Skeletal muscle tissue (tissue), 4 donors: ENCODE results near the gene TBRG1. TPM values are rescaled to one million over a fixed set of nuclear protein-coding genes. Genes with fewer than 3 reads are reported as not detected.

Experiments
- H3K27ac ChIP-seq: one replicate; pipeline ENCODE4 v1.7.0; 2013; ENCODE audit warnings: mild to moderate bottlenecking, low read depth, low read length, inconsistent platforms
- H3K27me3 ChIP-seq, 3 donors: one replicate each; pipeline ENCODE4 v1.7.0; 2013; ENCODE audit warnings: low read length in 3 of 3; ENCODE audit not compliant: control insufficient read depth in 3 of 3, insufficient read depth in 3 of 3
- H3K36me3 ChIP-seq, 3 donors: one replicate each; pipeline ENCODE4 v1.7.0; 2013; ENCODE audit warnings: low read length in 3 of 3; ENCODE audit not compliant: control insufficient read depth in 3 of 3, insufficient read depth in 3 of 3
- H3K4me1 ChIP-seq, 3 donors: one replicate each; pipeline ENCODE4 v1.7.0; 2013; ENCODE audit warnings: low read length in 3 of 3, mild to moderate bottlenecking in 3 of 3; ENCODE audit not compliant: control insufficient read depth in 3 of 3, insufficient read depth in 3 of 3
- H3K4me3 ChIP-seq, 3 donors: one replicate each; pipeline ENCODE4 v1.7.0; 2013; ENCODE audit warnings: low read length in 3 of 3
- H3K9ac ChIP-seq, 3 donors: one replicate each; pipeline ENCODE4 v1.7.0; 2013; ENCODE audit warnings: low read length in 3 of 3, mild to moderate bottlenecking in 3 of 3, moderate library complexity in 2 of 3, low read depth in 1 of 3
- H3K9me3 ChIP-seq, 3 donors: one replicate each; pipeline ENCODE4 v1.7.0; 2013; ENCODE audit warnings: low read length in 3 of 3; ENCODE audit not compliant: control insufficient read depth in 3 of 3
- total RNA-seq: library from RNA; depleted of rRNA; stranded (reverse); fragments of >200 nt; gene quantifications from one replicate; pipeline ENCODE4 v1.2.3, GENCODE V29; 2014
- donor health status: Osteomylitis.

TBRG1 gene
- total RNA-seq, 1 donor from 2014 or later = 7.3 TPM

- Histone ChIP-seq H3K9me3 (no peaks in the 10 kb centered on the region), H3K27me3 (no peaks in the 10 kb centered on the region), H3K4me1 (peaks cover 0 to under 1% (median 0%) of the 10 kb centered on the region in 3 donors), H3K9ac (no peak overlapping the region), H3K27ac (no peak overlapping the region), H3K4me3 (no peak overlapping the region), H3K36me3 (peaks cover 18 to 42% (median 41%) of the 10 kb centered on the region in 3 donors)
Measured at GRCh38 chr11:124639186-124639585, 16.5 kb downstream of the TBRG1 start.

- no peaks in the 10 kb centered on the region for H3K9me3 ChIP-seq
- H3K4me3 ChIP-seq = no peak overlapping the region
- no peaks in the 10 kb centered on the region for H3K27me3 ChIP-seq
- no peak overlapping the region for H3K27ac ChIP-seq
- H3K4me1 ChIP-seq = peaks cover 2 to 6% (median 4%) of the 10 kb centered on the region in 3 donors
- peaks cover 16 to 38% (median 34%) of the 10 kb centered on the region in 3 donors for H3K36me3 ChIP-seq
- no peak overlapping the region for H3K9ac ChIP-seq
Measured at GRCh38 chr11:124640666-124641065, 18.0 kb downstream of the TBRG1 start.

GRCh38 chr11:124642628-124643027 is 20.0 kb downstream of the TBRG1 start:
- Histone ChIP-seq H3K27ac (no peak overlapping the region), H3K9ac (no peak overlapping the region), H3K9me3 (no peaks in the 10 kb centered on the region), H3K4me1 (peaks cover 2 to 6% (median 4%) of the 10 kb centered on the region in 3 donors), H3K27me3 (no peaks in the 10 kb centered on the region), H3K36me3 (peaks cover 5 to 23% (median 22%) of the 10 kb centered on the region in 3 donors), H3K4me3 (no peak overlapping the region)

- H3K4me3 ChIP-seq = no peak overlapping the region
- H3K36me3 ChIP-seq = peaks cover 3 to 22% (median 21%) of the 10 kb centered on the region in 3 donors
- peaks cover 2 to 6% (median 4%) of the 10 kb centered on the region in 3 donors for H3K4me1 ChIP-seq
- no peak overlapping the region for H3K27ac ChIP-seq
- H3K9me3 ChIP-seq = no peaks in the 10 kb centered on the region
- H3K27me3 ChIP-seq = no peaks in the 10 kb centered on the region
- H3K9ac ChIP-seq = no peak overlapping the region
Measured at GRCh38 chr11:124643042-124643604, 20.5 kb downstream of the TBRG1 start.

- peaks cover 2 to 6% (median 4%) of the 10 kb centered on the region in 3 donors for H3K4me1 ChIP-seq
- peaks cover 0 to 16% (median 16%) of the 10 kb centered on the region in 3 donors for H3K36me3 ChIP-seq
- H3K4me3 ChIP-seq = no peak overlapping the region
- no peak overlapping the region for H3K9ac ChIP-seq
- no peak overlapping the region for H3K27ac ChIP-seq
- H3K27me3 ChIP-seq = no peaks in the 10 kb centered on the region
- no peaks in the 10 kb centered on the region for H3K9me3 ChIP-seq
Measured at GRCh38 chr11:124643605-124644425, 21.2 kb downstream of the TBRG1 start.

GRCh38 chr11:124644426-124645280 is 22.0 kb downstream of the TBRG1 start:
- Histone ChIP-seq H3K27me3 (no peaks in the 10 kb centered on the region), H3K4me3 (peak overlapping the region; percentile 38 to 55 (median 42)), H3K36me3 (peaks cover 0 to 11% (median 11%) of the 10 kb centered on the region in 3 donors), H3K9ac (peak overlapping the region in 1 of 3 donors; percentile 18), H3K4me1 (peaks cover 2 to 6% (median 4%) of the 10 kb centered on the region in 3 donors), H3K27ac (no peak overlapping the region), H3K9me3 (no peaks in the 10 kb centered on the region)

GRCh38 chr11:124646148-124646547 is 23.5 kb downstream of the TBRG1 start:
- peaks cover 2 to 6% (median 4%) of the 10 kb centered on the region in 3 donors for H3K4me1 ChIP-seq
- peaks cover 0 to 14% (median 9%) of the 10 kb centered on the region in 3 donors for H3K36me3 ChIP-seq
- no peak overlapping the region for H3K9ac ChIP-seq
- no peaks in the 10 kb centered on the region for H3K27me3 ChIP-seq
- no peak overlapping the region for H3K4me3 ChIP-seq
- H3K27ac ChIP-seq = no peak overlapping the region
- no peaks in the 10 kb centered on the region for H3K9me3 ChIP-seq

- Histone ChIP-seq H3K9me3 (no peaks in the 10 kb centered on the region), H3K36me3 (peaks cover 0 to 27% (median 9%) of the 10 kb centered on the region in 3 donors), H3K27ac (no peak overlapping the region), H3K4me3 (no peak overlapping the region), H3K4me1 (peaks cover 2 to 6% (median 4%) of the 10 kb centered on the region in 3 donors), H3K9ac (no peak overlapping the region), H3K27me3 (no peaks in the 10 kb centered on the region)
Measured at GRCh38 chr11:124648610-124649009, 25.9 kb downstream of the TBRG1 start.

- Histone ChIP-seq H3K9me3 (no peaks in the 10 kb centered on the region), H3K27me3 (no peaks in the 10 kb centered on the region), H3K27ac (no peak overlapping the region), H3K4me1 (no peaks in the 10 kb centered on the region), H3K36me3 (peaks cover 0 to 23% (median 3%) of the 10 kb centered on the region in 3 donors), H3K9ac (no peak overlapping the region), H3K4me3 (no peak overlapping the region)
Measured at GRCh38 chr11:124656774-124657630, 34.3 kb downstream of the TBRG1 start.
